A172 (cell line): Measurements from ENCODE around the gene PPP1R16B. TPM values are rescaled to one million over a fixed set of nuclear protein-coding genes. Genes with fewer than 3 reads are reported as not detected.

Experiments used
- DNase-seq: peaks from one replicate; pipeline ENCODE4 v3.0.0-alpha.2; 2015; ENCODE audit warnings: low spot score
- total RNA-seq: library from RNA; depleted of rRNA; stranded (reverse); fragments of >200 nt; shearing (Covaris generic); gene quantifications from 2 replicates; pipeline ENCODE4 v1.2.3, GENCODE V29; 2014; rRNA removed

The PPP1R16B gene
- total RNA-seq = 0.14 TPM in 2 replicates

- no peak for DNase-seq
Observed at GRCh38 chr20:38805502-38805957, at the start of gene PPP1R16B. TSS of gene PPP1R16B (plus strand) at chr20:38805697. CDS start at chr20:38835926, 30,229 bp downstream.

- no peak for DNase-seq
Observed at GRCh38 chr20:38757145-38757775, 48.2 kb upstream of the PPP1R16B start.

GRCh38 chr20:38759106-38759505, 46.4 kb upstream of the PPP1R16B start:
- DNase-seq = no peak

- DNase-seq = no peak
Observed at GRCh38 chr20:38760978-38761377, 44.5 kb upstream of the PPP1R16B start.

GRCh38 chr20:38762174-38762573, 43.3 kb upstream of the PPP1R16B start:
- DNase-seq = no peak

GRCh38 chr20:38763616-38764015, 41.9 kb upstream of the PPP1R16B start:
- no peak for DNase-seq

- peak; percentile 74 for DNase-seq
Observed at GRCh38 chr20:38764567-38765318, 40.8 kb upstream of the PPP1R16B start.

- no peak for DNase-seq
Observed at GRCh38 chr20:38766071-38766470, 39.4 kb upstream of the PPP1R16B start.

- no peak for DNase-seq
Observed at GRCh38 chr20:38769376-38770295, 35.9 kb upstream of the PPP1R16B start.

- no peak for DNase-seq
Observed at GRCh38 chr20:38770546-38770945, 35.0 kb upstream of the PPP1R16B start.

- DNase-seq = no peak
Observed at GRCh38 chr20:38770970-38771369, 34.5 kb upstream of the PPP1R16B start.

- DNase-seq = no peak
Observed at GRCh38 chr20:38771621-38772020, 33.9 kb upstream of the PPP1R16B start.

GRCh38 chr20:38774167-38774566, 31.3 kb upstream of the PPP1R16B start:
- DNase-seq = no peak

- DNase-seq = no peak
Observed at GRCh38 chr20:38776363-38776762, 29.1 kb upstream of the PPP1R16B start.

GRCh38 chr20:38779247-38780097, 26.0 kb upstream of the PPP1R16B start:
- no peak for DNase-seq

- DNase-seq = no peak
Observed at GRCh38 chr20:38782275-38782674, 23.2 kb upstream of the PPP1R16B start.

- no peak for DNase-seq
Observed at GRCh38 chr20:38787870-38788269, 17.6 kb upstream of the PPP1R16B start.

GRCh38 chr20:38789503-38790199, 15.8 kb upstream of the PPP1R16B start:
- peak; percentile 69 for DNase-seq

- DNase-seq = peak; percentile 33
Observed at GRCh38 chr20:38790200-38791053, 15.1 kb upstream of the PPP1R16B start.

- DNase-seq = no peak
Observed at GRCh38 chr20:38791291-38791690, 14.2 kb upstream of the PPP1R16B start.
